GM12891 (cell line): ENCODE results near the gene BMPR1A.

Experiments
- PAX5 ChIP-seq: IDR thresholded peaks from 2 replicates; pipeline ENCODE4 v1.6.1; 2011; ENCODE audit warnings: low read length, moderate library complexity, mild to moderate bottlenecking; ENCODE audit not compliant: insufficient read depth, severe bottlenecking
- POLR2A ChIP-seq: IDR thresholded peaks from 2 replicates; pipeline ENCODE4 v1.6.1; 2011; ENCODE audit warnings: low read depth, low read length, control low read depth
- POLR2AphosphoS5 ChIP-seq: IDR thresholded peaks from 2 replicates; pipeline ENCODE4 v1.6.1; 2011; ENCODE audit warnings: low read depth, low read length, control low read depth
- SPI1 ChIP-seq: IDR thresholded peaks from 2 replicates; pipeline ENCODE4 v1.6.1; 2011; ENCODE audit warnings: low read depth, low read length, control low read depth
- TAF1 ChIP-seq: IDR thresholded peaks from 2 replicates; pipeline ENCODE4 v1.6.1; 2011; ENCODE audit warnings: low read depth, low read length, control low read depth

- TF ChIP-seq TAF1 = no peak
- TF ChIP-seq POLR2AphosphoS5 = no peak
- no peak for TF ChIP-seq POLR2A
- TF ChIP-seq SPI1 = no peak
- no peak for TF ChIP-seq PAX5
Measured at GRCh38 chr10:86836044-86836443, 79.6 kb downstream of the BMPR1A start.
